NCI-H226 (cell line): ENCODE data around the gene ARPC2.

Experiments used
- DNase-seq: peaks from one replicate; pipeline ENCODE4 v3.0.0-alpha.2; 2015

Gene ARPC2

DNA sequence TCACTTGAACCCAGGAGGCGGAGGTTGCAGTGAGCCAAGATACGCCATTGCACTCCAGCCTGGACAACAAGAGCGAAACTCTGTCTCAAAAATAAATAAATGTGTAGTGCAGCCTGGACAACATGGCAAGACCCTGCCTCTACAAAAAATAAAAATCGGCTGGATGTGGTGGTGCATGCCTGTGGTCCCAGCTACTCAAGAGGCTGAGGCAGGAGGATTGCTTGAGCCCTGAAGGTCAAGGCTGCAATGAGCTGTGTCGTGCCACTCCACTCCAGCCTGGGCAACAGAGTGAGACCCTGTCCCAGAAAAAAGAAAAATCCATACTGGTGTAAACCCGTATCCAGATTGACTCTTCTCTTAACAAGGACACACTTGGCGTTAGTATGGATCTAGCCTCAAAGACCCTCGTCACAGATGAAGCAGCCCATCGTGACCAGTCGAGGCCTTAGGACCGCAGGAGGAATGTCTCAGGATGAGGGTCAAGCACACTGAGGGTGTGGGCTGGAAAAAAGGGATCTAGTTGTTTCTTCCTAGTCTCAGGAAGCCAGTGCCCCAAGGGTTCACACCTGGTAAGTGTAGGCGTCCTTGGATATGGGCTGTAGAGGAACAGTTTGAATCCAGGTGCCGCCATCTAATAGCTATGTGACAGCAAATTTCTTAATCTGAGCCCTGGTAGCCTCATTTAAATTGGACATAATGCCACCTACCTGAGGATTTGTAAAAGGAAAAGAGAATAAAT, 39.8 kb downstream of the ARPC2 start:
- no peak for DNase-seq

DNA sequence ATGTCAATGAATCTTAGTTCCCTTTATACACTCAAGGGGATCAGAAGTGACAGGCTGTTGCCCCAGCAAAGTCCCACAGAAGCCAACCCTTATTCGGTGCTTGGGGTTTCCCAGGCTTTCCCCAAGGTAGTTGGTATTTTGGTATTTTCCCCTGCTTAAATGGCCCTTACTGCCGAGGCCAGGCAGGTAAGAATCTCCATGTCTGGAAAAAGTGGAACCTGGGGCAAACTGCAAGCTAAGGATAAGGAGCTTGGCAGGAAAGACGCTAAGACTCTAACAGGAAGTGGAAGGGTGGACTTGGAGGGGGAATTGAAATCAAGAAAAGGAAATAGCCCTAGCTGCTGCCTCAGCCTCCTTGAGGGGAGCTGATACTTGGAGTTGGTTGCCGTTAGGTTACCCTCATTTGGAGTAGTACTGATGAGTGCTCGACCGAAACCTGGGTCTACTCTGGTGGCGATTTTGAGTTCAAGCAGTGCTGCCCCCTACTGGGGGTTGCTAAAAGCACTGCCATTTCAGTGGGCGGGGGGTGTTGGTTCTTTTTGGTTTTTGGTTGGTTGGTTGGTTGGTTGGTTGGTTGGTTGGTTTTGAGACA, 40.5 kb downstream of the ARPC2 start:
- DNase-seq = no peak

DNA sequence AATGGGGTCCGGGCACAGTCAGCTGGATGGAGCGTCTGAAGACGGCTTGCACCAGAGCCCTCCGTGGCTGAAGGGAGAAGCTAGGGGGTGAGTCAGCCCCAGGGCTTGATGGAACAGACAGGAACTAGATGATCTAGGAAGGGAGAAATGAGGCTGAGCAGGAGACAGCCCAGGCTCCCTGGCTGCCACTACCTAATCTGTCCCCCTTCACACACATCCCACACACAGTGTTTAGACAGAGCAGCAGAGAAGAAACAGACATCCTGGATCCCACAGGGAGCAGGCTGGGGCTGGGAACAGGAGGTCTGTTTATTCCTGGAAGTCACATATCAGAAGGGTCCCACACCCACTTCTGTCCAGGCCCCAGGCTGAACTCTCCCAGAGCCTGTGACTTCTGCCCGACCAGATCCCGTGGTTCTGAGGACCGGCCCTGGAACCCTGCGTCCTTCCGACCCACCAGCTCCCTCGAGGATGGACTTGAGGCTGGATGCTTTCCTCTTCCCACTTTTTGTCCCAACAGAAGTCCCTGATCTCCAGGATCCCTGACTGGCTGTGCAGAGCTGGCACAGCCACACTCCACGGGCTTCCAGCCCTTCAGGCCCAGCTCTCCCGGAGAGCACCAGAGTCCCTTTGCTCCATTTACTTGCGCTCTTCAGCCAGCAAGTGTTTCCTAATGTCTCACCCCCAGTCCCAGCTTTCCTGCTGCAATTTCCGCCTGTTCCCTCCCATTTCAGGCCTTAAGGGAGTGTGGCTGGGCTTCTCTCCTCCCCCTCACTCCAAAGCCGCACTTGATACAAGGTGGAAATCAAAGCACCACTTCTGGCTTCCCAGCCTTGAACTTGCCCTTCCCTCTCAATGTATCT, 42.3 kb downstream of the ARPC2 start:
- peak; percentile 7 for DNase-seq

- no peak for DNase-seq
These were observed 43.2 kb downstream of the ARPC2 start for GRCh38 chr2:218260166-218260565.

DNA sequence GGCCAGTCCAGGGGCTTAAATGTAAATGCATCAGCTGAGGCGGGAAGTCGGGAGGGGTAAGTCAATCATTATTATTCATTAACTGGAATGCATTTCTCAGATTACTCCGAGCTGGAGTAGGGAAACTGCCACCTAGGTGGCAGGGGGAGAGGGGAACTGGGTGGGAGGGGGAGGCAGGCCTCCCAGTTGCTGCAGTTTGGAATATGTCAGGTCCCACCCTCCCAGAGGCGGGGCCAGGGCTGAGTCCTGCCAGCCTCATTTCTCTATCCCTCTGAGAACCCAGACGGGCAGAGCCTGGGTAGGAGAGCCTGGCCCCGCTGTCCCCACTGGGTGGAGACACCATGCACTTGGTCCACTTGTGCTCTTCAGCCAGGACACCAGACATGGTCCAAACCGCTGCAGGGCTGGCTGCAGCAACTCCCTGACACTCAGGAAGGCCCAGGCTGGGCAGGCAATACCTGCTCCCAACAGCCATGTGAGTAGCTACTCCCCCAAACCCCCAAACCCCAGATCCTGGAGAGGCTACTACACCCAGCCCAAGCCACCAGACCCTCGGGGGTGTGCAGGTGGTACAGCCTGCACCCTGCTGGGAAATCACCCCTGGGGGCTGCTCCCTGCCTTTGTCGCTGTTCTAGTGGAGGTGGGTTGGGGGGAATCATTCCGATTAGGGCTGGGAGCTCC, 43.9 kb downstream of the ARPC2 start, which contains the start of gene GPBAR1:
Gene GPBAR1, plus strand, starts transcription at position 274 of the 681 bp plus-strand sequence. CDS start 1,710 bp downstream, outside the sequence.
- no peak for DNase-seq

- no peak for DNase-seq
These were observed 44.6 kb downstream of the ARPC2 start for GRCh38 chr2:218261423-218262236.

- DNase-seq = no peak
These were observed 45.2 kb downstream of the ARPC2 start for GRCh38 chr2:218262237-218262600.

DNA sequence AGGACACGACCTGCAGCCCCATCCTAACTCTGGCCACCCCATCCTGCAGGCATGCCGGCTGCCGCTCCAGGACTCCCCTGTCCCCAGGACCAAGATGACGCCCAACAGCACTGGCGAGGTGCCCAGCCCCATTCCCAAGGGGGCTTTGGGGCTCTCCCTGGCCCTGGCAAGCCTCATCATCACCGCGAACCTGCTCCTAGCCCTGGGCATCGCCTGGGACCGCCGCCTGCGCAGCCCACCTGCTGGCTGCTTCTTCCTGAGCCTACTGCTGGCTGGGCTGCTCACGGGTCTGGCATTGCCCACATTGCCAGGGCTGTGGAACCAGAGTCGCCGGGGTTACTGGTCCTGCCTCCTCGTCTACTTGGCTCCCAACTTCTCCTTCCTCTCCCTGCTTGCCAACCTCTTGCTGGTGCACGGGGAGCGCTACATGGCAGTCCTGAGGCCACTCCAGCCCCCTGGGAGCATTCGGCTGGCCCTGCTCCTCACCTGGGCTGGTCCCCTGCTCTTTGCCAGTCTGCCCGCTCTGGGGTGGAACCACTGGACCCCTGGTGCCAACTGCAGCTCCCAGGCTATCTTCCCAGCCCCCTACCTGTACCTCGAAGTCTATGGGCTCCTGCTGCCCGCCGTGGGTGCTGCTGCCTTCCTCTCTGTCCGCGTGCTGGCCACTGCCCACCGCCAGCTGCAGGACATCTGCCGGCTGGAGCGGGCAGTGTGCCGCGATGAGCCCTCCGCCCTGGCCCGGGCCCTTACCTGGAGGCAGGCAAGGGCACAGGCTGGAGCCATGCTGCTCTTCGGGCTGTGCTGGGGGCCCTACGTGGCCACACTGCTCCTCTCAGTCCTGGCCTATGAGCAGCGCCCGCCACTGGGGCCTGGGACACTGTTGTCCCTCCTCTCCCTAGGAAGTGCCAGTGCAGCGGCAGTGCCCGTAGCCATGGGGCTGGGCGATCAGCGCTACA, 45.9 kb downstream of the ARPC2 start:
- DNase-seq = no peak

DNA sequence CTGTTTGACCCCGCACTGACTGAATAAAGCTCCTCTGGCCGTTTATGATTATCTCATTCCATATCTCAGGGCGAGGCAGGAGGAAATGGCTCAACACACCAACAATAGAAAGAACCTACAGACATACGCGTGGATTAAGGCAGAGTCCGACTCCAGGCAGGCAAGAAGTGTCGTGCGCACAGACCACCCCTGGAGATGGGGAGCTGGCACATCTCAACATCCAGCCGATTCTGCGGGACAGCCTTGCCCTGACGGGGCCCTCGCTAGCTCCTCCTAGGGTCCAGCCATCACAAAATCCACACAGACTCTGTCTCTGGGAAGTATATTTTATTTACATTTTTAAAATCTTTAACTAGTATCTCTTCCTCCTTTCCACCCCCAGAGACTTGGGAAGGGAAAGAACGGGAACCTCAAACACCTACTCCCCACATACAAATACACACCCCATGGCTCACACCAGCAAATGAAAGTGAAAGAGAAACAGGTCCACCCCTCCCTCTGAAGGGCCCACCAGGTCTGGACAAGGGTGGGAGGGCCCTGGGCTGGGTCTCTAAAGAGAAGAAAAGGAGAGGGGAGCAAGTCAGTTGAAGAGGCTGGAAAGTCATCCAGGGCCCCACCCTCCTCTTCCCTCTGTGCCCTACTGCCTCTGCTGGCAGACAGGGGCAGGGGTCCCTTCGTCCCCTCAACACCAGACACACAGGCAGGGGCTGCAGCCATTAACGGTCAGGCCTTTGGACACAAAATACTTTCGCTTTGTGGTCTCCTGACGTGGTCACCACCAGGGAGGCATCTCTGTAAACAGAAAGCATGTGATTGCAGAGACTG, 47.0 kb downstream of the ARPC2 start:
- no peak for DNase-seq

DNA sequence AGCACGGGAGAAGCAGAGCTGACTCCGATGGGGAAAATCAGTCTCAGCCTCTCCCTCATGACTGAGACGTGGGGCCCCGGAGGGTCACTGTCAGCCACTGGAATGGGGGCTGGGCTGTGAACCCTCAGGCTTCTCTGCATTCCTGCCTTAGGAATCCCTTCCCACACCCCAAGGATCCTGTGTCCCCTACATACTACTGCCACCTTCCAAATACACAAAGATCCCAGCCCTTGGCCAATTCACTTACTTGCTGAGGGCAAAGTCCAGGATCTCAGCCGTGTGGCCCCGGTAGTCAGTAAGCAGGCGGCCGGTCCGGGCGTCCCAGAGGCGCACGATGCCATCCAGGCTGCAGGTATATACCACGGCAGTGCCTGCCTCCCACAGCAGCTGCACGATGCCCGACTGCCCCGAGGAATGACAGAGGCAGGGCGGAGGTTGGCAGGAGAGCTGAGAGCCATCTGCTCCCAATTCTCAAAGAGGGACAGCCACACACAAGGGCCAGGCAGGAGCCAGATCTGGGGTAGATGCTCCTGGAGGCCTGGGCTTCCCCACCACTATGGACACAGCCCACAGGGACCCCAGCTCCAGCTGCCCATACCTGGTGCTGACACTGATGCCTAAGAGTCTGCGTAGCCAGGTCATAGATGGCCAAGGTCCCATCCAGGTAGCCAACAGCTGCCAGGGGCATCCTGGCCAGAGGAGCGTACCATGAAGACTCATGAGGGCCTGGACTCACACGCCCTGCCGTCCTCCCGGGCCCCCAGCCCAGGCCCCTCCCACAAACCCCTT, 48.0 kb downstream of the ARPC2 start:
- DNase-seq = no peak

- DNase-seq = no peak
These were observed 48.6 kb downstream of the ARPC2 start for GRCh38 chr2:218265626-218266025.

DNA sequence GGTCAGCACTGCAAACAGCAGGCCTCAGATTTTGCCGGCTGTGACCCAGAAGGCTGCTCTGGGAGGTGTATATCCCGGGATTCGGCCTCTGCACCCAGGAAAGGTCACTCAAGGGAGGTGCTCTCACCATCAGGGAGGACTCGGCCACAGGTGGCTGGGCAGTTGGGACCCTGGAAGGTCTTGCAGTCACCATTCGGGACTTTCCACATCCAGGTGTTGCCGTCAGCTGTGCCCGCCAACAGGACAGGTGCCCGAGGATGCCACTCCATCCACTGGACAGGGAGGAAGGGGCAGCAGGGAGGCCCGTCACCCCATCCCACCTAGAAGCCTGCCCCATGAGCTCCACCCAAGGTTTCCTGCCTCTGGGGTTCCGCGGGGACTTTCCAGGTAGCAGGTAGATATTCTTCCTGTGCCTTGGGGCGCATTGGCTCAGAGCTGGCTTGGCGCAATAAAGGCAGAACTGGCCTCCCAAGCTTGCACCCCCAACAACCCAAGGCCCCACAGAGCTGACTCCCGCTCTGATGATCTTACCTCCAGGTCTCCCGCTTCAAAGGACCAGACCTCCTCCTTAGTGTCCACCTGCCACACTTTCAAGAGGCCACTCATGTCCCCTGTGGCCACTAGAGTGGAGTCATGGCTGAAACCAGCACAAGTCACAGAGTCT, 49.5 kb downstream of the ARPC2 start:
- DNase-seq = no peak

GRCh38 chr2:218267259-218267658, 50.3 kb downstream of the ARPC2 start:
- no peak for DNase-seq

GRCh38 chr2:218269900-218270720, 53.1 kb downstream of the ARPC2 start, which contains the start of the genes AAMP and PNKD:
AAMP (minus strand) TSS chr2:218270137; CDS start chr2:218270086, 51 bp downstream.
PNKD (plus strand) TSS chr2:218270519; CDS start chr2:218270536, 17 bp downstream.
- peak; percentile 87 for DNase-seq

DNA sequence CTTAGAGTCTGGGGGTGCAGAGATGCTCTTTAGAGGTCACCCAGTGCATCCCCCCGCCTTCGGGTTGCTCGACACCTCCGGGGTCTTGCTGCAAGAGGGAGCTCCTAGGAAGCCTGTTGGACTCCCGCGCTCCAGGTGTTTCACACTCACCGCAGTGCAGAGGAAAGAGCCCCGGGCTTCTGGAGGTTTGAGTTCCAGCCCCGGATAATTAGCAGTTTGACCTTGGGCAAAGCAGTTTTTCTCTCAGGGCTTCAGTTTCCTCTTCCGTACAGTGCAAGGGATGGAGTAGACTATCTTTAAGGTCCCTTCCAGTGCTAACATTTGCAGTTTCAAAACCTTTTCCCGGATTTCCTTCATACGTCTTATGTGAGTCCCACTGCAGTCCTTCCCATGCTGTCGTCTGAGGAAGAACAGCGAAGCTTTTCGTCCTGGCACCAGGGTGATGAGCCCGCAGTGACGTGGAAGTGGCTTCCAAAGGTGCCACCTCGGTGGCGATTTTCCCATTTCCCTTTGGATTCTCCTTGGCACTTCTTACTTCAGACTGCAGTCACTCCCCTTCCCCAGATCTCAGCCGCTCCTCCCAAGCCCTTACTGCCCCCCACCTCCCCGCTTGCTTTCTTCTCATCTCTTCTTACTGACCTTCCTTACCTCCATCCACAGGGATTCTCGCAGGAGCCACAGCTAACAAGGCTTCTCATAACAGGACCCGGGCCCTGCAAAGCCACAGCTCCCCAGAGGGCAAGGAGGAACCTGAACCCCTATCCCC, 53.9 kb downstream of the ARPC2 start:
- DNase-seq = no peak

- DNase-seq = no peak
These were observed 54.5 kb downstream of the ARPC2 start for GRCh38 chr2:218271487-218271797.
